Liver (tissue), 9 donors: ENCODE data around the gene PPP1R12C. TPM values are rescaled to one million over a fixed set of nuclear protein-coding genes. Genes with fewer than 3 reads are reported as not detected.

Source experiments
- DNase-seq: peaks from one replicate; pipeline ENCODE4 v3.0.0-alpha.2; 2017; ENCODE audit warnings: low spot score
- H3K27ac ChIP-seq, 2 donors: one replicate each; pipeline ENCODE4 v1.7.0; 2013; ENCODE audit warnings: inconsistent platforms in 2 of 2, low read length in 2 of 2, control low read depth in 1 of 2, low read depth in 1 of 2, mild to moderate bottlenecking in 1 of 2
- H3K27me3 ChIP-seq, 4 donors: one replicate each; pipeline versions ENCODE4 v1.6.1 to v1.7.0; 2013; ENCODE audit warnings: low read length in 3 of 4, inconsistent platforms in 1 of 4, mild to moderate bottlenecking in 1 of 4, moderate library complexity in 1 of 4; ENCODE audit not compliant: control insufficient read depth in 4 of 4, insufficient read depth in 4 of 4
- H3K36me3 ChIP-seq, 4 donors: one replicate each; pipeline versions ENCODE4 v1.6.1 to v1.7.0; 2013; ENCODE audit warnings: low read length in 3 of 4, mild to moderate bottlenecking in 3 of 4, low read depth in 1 of 4, moderate library complexity in 1 of 4; ENCODE audit not compliant: control insufficient read depth in 4 of 4, insufficient read depth in 3 of 4
- H3K4me1 ChIP-seq, 4 donors: one replicate each; pipeline versions ENCODE4 v1.6.1 to v1.7.0; 2013; ENCODE audit warnings: low read length in 3 of 4, mild to moderate bottlenecking in 3 of 4, moderate library complexity in 1 of 4; ENCODE audit not compliant: control insufficient read depth in 4 of 4, insufficient read depth in 4 of 4
- H3K4me3 ChIP-seq, 3 donors: one replicate each; pipeline versions ENCODE4 v1.6.1 to v1.7.0; 2013; ENCODE audit warnings: low read length in 3 of 3, control low read depth in 1 of 3, low read depth in 1 of 3, mild to moderate bottlenecking in 1 of 3
- H3K9ac ChIP-seq, 2 donors: one replicate each; pipeline ENCODE4 v1.7.0; 2013; ENCODE audit warnings: low read length in 2 of 2, mild to moderate bottlenecking in 2 of 2, moderate library complexity in 2 of 2, control low read depth in 1 of 2, low read depth in 1 of 2
- H3K9me3 ChIP-seq, 4 donors: one replicate each; pipeline versions ENCODE4 v1.6.1 to v1.7.0; 2013; ENCODE audit warnings: low read length in 3 of 4; ENCODE audit not compliant: control insufficient read depth in 4 of 4
- CTCF ChIP-seq: fragments of 150-350 bp; IDR thresholded peaks from 2 replicates; pipeline ENCODE4 v1.5.1; 2017; ENCODE audit warnings: improper control_type of control experiment, low read depth, low read length; ENCODE audit not compliant: missing input control
- EGR1 ChIP-seq, 2 donors: IDR thresholded peaks; 2 replicates each; pipeline ENCODE4 v1.6.1; 2016 to 2018; ENCODE audit warnings: antibody characterized with exemption in 2 of 2, low read depth in 2 of 2
- FOXA1 ChIP-seq: IDR thresholded peaks from 2 replicates; pipeline ENCODE4 v1.6.1; 2016; ENCODE audit warnings: antibody characterized with exemption
- GABPA ChIP-seq, 2 donors: IDR thresholded peaks in 1 of 2; conservative IDR thresholded peaks in 1 of 2; 2 replicates each; pipeline ENCODE4 v1.6.1; 2016; ENCODE audit warnings: antibody characterized with exemption in 2 of 2, mild to moderate bottlenecking in 1 of 2, moderate library complexity in 1 of 2
- HNF4A ChIP-seq, 2 donors: conservative IDR thresholded peaks; 2 replicates each; pipeline ENCODE4 v1.6.1; 2016; ENCODE audit warnings: antibody characterized with exemption in 2 of 2, mild to moderate bottlenecking in 2 of 2
- HNF4G ChIP-seq: IDR thresholded peaks from 2 replicates; pipeline ENCODE4 v1.6.1; 2016; ENCODE audit warnings: antibody characterized with exemption
- JUND ChIP-seq, 2 donors: IDR thresholded peaks; 2 replicates each; pipeline ENCODE4 v1.6.1; 2016; ENCODE audit warnings: antibody characterized with exemption in 2 of 2
- NR2F2 ChIP-seq: IDR thresholded peaks from 2 replicates; pipeline ENCODE4 v1.6.1; 2016; ENCODE audit warnings: antibody characterized with exemption
- RAD21 ChIP-seq, 2 donors: IDR thresholded peaks; 2 replicates each; pipeline ENCODE4 v1.6.1; 2016; ENCODE audit warnings: antibody characterized with exemption in 2 of 2, mild to moderate bottlenecking in 2 of 2
- REST ChIP-seq: IDR thresholded peaks from 2 replicates; pipeline ENCODE4 v1.6.1; 2016; ENCODE audit warnings: antibody characterized with exemption, mild to moderate bottlenecking
- RXRA ChIP-seq, 2 donors: IDR thresholded peaks; 2 replicates each; pipeline ENCODE4 v1.6.1; 2017 to 2018; ENCODE audit warnings: antibody characterized with exemption in 2 of 2, mild to moderate bottlenecking in 1 of 2
- SP1 ChIP-seq: IDR thresholded peaks from 2 replicates; pipeline ENCODE4 v1.6.1; 2018; ENCODE audit warnings: antibody characterized with exemption, mild to moderate bottlenecking
- TAF1 ChIP-seq: conservative IDR thresholded peaks from 2 replicates; pipeline ENCODE4 v1.6.1; 2016; ENCODE audit warnings: antibody characterized with exemption, mild to moderate bottlenecking
- YY1 ChIP-seq: IDR thresholded peaks from 2 replicates; pipeline ENCODE4 v1.6.1; 2016; ENCODE audit warnings: antibody characterized with exemption, mild to moderate bottlenecking
- WGBS: extraction: QIAGEN DNeasy Blood & Tissue Kit; methylation state at CpG from one replicate; pipeline ENCODE4 v1.1.7; 2013; 5-methylcytosine and 5-hydroxymethylcytosine counted together
- polyA plus RNA-seq, 2 donors: library from polyadenylated mRNA; stranded (reverse) in 1 of 2; unstranded in 1 of 2; fragments of 200-250 nt in 1 of 2; fragments of >200 nt in 1 of 2; fragmentation: Nextera tagmentation in 1 of 2; extraction: Ambion mirVana in 1 of 2; gene quantifications; one replicate each; pipeline versions ENCODE4 v1.2.1 to v1.2.3, GENCODE V29; 2013 to 2015
- total RNA-seq, 2 donors: library from RNA; depleted of rRNA; stranded (reverse); fragments of >200 nt; gene quantifications; one replicate each; pipeline ENCODE4 v1.2.3, GENCODE V29; 2014
- TF ChIP-seq, protein P1 (sequence below): IDR thresholded peaks from 2 replicates; pipeline ENCODE4 v1.6.1; 2016; ENCODE audit warnings: antibody characterized with exemption
- TF ChIP-seq, protein P2 (sequence below): IDR thresholded peaks from 2 replicates; pipeline ENCODE4 v1.6.1; 2016; ENCODE audit warnings: antibody characterized with exemption
- donor health status: healthy.
- donor health status: healthy.
- donor health status: healthy.
- donor health status: healthy.
- donor health status: healthy.

PPP1R12C gene
- total and polyA plus RNA-seq, 4 donors = 7.4 to 35.8 (median 24.9) TPM

DNA sequence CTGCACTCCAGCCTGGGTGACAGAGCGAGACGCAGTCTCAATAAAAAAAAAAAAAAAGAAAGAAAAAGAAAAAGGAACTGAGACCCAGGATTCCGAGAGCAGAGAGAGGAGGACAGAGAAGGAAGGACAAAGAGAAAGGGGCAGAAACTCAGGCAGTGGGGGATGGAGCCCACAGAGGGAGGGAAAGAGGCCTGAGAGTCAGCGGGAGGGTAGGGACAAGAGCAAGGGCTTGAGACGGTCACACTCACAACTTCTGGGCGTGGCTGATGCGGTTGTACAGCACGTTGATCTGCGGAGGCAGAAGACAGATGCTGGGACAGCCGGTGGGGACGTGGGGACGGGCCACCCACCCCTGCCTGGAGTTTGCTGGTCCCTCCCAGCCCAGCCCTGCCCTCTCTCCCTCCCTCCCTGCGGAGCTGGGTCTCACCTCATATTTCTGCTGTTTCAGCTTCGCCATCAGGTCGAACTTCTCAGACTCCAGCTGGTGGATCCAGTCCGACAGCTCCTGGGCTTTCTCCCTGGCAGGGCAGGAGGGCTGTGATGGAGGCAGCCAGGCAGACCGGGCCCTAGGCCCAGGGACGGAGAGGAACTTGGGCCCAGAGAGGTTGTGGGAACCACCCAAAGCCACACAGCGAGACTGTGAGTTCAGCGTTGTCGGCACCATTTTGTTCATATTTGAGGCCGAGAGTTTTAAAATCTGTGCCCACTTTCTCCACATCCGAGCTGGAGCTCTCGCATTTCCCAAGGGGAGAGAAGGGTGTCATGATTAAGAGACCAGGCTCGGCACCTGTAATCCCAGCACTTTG lies 16.4 kb upstream of the PPP1R12C start:
- no peak overlapping the region for H3K27ac ChIP-seq
- H3K9ac ChIP-seq = no peak overlapping the region
- TF ChIP-seq RXRA (IDR thresholded peaks at IDR 0.05) (no peak), NR2F2 (no peak), GABPA (IDR thresholded peaks at IDR 0.05 in 1 of 2, conservative IDR thresholded peaks at IDR 0.05 in 1 of 2) (no peak), CTCF (no peak), RAD21 (IDR thresholded peaks at IDR 0.05) (no peak), JUND (IDR thresholded peaks at IDR 0.05) (no peak)
- no peaks in the 10 kb centered on the region for H3K36me3 ChIP-seq
- H3K4me3 ChIP-seq = no peak overlapping the region
- H3K9me3 ChIP-seq = no peaks in the 10 kb centered on the region
- DNase-seq = no peak
- WGBS = 60% methylated on average over 25 of the region's 25 CpGs
- H3K27me3 ChIP-seq = peaks cover 0 to 2% (median 0%) of the 10 kb centered on the region in 4 donors
- no peaks in the 10 kb centered on the region for H3K4me1 ChIP-seq

- H3K4me3 ChIP-seq = no peak overlapping the region
- H3K4me1 ChIP-seq = no peaks in the 10 kb centered on the region
- H3K9ac ChIP-seq = no peak overlapping the region
- TF ChIP-seq EGR1 (IDR thresholded peaks at IDR 0.05; ENCODE audit: low read depth in 2 of 2) (no peak), CTCF (peak; percentile 0), RAD21 (IDR thresholded peaks at IDR 0.05) (peak in 1 of 2 donors; percentile 42)
- no peak for DNase-seq
- no peaks in the 10 kb centered on the region for H3K9me3 ChIP-seq
- peaks cover 0 to 2% (median 0%) of the 10 kb centered on the region in 4 donors for H3K27me3 ChIP-seq
- H3K36me3 ChIP-seq = no peaks in the 10 kb centered on the region
- 38% methylated on average over 14 of the region's 14 CpGs for WGBS
- no peak overlapping the region for H3K27ac ChIP-seq
These were observed 15.2 kb upstream of the PPP1R12C start for GRCh38 chr19:55132453-55133129.

DNA sequence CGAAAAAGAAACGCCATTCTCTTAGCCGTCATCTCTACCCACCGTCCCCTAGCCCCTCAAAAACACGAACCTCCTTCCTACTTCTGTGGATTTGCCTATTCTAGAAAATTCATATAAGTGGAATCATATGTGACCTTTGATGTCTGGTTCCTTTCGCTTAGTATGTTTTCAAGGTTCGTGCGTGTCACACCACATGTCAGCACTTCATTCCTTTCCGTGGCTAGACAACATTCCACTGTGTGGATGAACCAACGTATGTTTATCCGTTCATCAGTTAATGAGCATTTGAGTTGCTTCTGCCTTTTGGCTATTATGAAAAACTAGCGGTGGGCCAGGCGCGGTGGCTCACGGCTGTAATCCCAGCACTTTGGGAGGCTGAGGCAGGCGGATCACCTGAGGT lies 14.0 kb upstream of the PPP1R12C start:
- DNase-seq = no peak
- TF ChIP-seq YY1 (no peak), REST (no peak), RAD21 (IDR thresholded peaks at IDR 0.05) (no peak), SP1 (no peak), JUND (IDR thresholded peaks at IDR 0.05) (no peak), HNF4A (conservative IDR thresholded peaks at IDR 0.05) (no peak), NR2F2 (no peak), FOXA1 (no peak), TAF1 (no peak), HNF4G (no peak), RXRA (IDR thresholded peaks at IDR 0.05) (no peak)
- TF ChIP-seq, protein P1, sequence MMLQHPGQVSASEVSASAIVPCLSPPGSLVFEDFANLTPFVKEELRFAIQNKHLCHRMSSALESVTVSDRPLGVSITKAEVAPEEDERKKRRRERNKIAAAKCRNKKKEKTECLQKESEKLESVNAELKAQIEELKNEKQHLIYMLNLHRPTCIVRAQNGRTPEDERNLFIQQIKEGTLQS = no peak
- TF ChIP-seq, protein P2, sequence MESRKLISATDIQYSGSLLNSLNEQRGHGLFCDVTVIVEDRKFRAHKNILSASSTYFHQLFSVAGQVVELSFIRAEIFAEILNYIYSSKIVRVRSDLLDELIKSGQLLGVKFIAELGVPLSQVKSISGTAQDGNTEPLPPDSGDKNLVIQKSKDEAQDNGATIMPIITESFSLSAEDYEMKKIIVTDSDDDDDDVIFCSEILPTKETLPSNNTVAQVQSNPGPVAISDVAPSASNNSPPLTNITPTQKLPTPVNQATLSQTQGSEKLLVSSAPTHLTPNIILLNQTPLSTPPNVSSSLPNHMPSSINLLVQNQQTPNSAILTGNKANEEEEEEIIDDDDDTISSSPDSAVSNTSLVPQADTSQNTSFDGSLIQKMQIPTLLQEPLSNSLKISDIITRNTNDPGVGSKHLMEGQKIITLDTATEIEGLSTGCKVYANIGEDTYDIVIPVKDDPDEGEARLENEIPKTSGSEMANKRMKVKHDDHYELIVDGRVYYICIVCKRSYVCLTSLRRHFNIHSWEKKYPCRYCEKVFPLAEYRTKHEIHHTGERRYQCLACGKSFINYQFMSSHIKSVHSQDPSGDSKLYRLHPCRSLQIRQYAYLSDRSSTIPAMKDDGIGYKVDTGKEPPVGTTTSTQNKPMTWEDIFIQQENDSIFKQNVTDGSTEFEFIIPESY = no peak

More for the DNA sequence above, 14.0 kb upstream of the PPP1R12C start:
- no peaks in the 10 kb centered on the region for H3K9me3 ChIP-seq
- no peak overlapping the region for H3K27ac ChIP-seq
- H3K36me3 ChIP-seq = no peaks in the 10 kb centered on the region
- peaks cover 0 to 2% (median 0%) of the 10 kb centered on the region in 4 donors for H3K27me3 ChIP-seq
- H3K4me3 ChIP-seq = no peak overlapping the region
- H3K9ac ChIP-seq = no peak overlapping the region
- WGBS = 86% methylated on average over 16 of the region's 16 CpGs
- H3K4me1 ChIP-seq = no peaks in the 10 kb centered on the region
